Esophagus muscularis mucosa (tissue), 4 donors: ENCODE results near the gene DIDO1. TPM values are rescaled to one million over a fixed set of nuclear protein-coding genes. Genes with fewer than 3 reads are reported as not detected.

ENCODE experiments used
- DNase-seq: peaks from one replicate; pipeline ENCODE4 v3.0.0-alpha.2; 2017; ENCODE audit errors: extremely low spot score
- H3K27ac ChIP-seq, 4 donors: fragments of 200-600 bp; sonication (generic); replicated peaks in 1 of 4; 1 replicate in 3 of 4; 2 replicates in 1 of 4; pipeline ENCODE4 v1.5.1; 2016 to 2019; ENCODE audit warnings: mild to moderate bottlenecking in 1 of 4
- H3K27me3 ChIP-seq, 4 donors: fragments of 200-600 bp; sonication (generic); one replicate each; pipeline versions ENCODE4 v1.5.1 to v1.6.0; 2016 to 2019
- H3K36me3 ChIP-seq, 4 donors: fragments of 200-600 bp; sonication (generic); one replicate each; pipeline ENCODE4 v1.5.1; 2016 to 2019
- H3K4me1 ChIP-seq, 4 donors: fragments of 200-600 bp; sonication (generic); one replicate each; pipeline ENCODE4 v1.5.1; 2016 to 2019
- H3K4me3 ChIP-seq, 4 donors: fragments of 200-600 bp; sonication (generic); 1 replicate in 2 of 4; 2 replicates in 2 of 4; pipeline ENCODE4 v1.5.1; 2016 to 2019; ENCODE audit warnings: mild to moderate bottlenecking in 4 of 4, moderate library complexity in 1 of 4
- H3K9me3 ChIP-seq, 4 donors: fragments of 200-600 bp; sonication (generic); 1 replicate in 3 of 4; 2 replicates in 1 of 4; pipeline ENCODE4 v1.5.1; 2016 to 2019
- EP300 ChIP-seq: sonication (generic); formaldehyde crosslinking; IDR thresholded peaks from one replicate; pipeline ENCODE4 v1.6.1; 2017; ENCODE audit warnings: antibody characterized with exemption
- POLR2A ChIP-seq: fragments of 450-650 bp; IDR thresholded peaks from one replicate; pipeline ENCODE4 v1.6.1; 2017; ENCODE audit warnings: antibody characterized with exemption, moderate library complexity, mild to moderate bottlenecking, low read depth
- POLR2AphosphoS5 ChIP-seq, 2 donors: sonication (generic); formaldehyde crosslinking; IDR thresholded peaks; one replicate each; pipeline ENCODE4 v1.6.1; 2017; ENCODE audit warnings: antibody characterized with exemption in 2 of 2
- WGBS: methylation state at CpG from one replicate; pipeline ENCODE4 v1.1.5; 2018; 5-methylcytosine and 5-hydroxymethylcytosine counted together
- intact Hi-C: fragments of 100-400 bp; cut with DNase I; formaldehyde crosslinking; loops from one replicate; pipeline ENCODE4 v1.15.1; 2023
- total RNA-seq, 4 donors: library from RNA; depleted of rRNA; stranded (reverse); fragments of >200 nt; gene quantifications; one replicate each; pipeline versions ENCODE4 v1.1.0 to v1.2.1, GENCODE V29; 2016
- TF ChIP-seq, protein P1 (sequence below), 3 experiments: fragments of 200-600 bp in 2 of 3; fragments of 450-650 bp in 1 of 3; sonication (generic) in 2 of 3; IDR thresholded peaks; one replicate each; pipeline ENCODE4 v1.5.1; 2017 to 2019; ENCODE audit warnings: antibody characterized with exemption in 3 of 3, mild to moderate bottlenecking in 2 of 3, moderate library complexity in 1 of 3

DIDO1 gene
- total RNA-seq, 4 donors from 2014 or later: 48.9 to 61.6 (median 55.7) TPM

DNA sequence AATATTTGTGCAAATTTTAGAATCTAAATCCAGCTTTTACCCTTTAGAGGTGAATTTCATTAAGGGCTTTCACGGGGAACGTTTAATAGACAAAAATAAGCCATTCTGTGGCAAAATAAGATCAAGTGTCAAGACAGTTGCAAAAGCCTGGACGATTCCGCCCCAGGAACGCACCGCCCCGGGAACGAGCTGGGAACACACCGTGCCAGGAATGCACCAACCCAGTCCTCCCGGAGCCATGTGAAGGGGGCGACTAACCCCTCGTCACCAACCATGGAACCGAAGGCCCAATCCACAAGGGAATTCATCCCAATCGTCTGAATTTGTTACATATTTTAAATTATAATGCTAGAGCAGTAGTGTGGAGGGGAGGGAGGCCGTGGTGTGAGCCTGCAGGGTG lies 43.9 kb downstream of the DIDO1 start:
- Histone ChIP-seq H3K36me3 (peaks cover 13 to 49% (median 38%) of the 10 kb centered on the region in 4 donors), H3K4me3 (no peak overlapping the region)

DNA sequence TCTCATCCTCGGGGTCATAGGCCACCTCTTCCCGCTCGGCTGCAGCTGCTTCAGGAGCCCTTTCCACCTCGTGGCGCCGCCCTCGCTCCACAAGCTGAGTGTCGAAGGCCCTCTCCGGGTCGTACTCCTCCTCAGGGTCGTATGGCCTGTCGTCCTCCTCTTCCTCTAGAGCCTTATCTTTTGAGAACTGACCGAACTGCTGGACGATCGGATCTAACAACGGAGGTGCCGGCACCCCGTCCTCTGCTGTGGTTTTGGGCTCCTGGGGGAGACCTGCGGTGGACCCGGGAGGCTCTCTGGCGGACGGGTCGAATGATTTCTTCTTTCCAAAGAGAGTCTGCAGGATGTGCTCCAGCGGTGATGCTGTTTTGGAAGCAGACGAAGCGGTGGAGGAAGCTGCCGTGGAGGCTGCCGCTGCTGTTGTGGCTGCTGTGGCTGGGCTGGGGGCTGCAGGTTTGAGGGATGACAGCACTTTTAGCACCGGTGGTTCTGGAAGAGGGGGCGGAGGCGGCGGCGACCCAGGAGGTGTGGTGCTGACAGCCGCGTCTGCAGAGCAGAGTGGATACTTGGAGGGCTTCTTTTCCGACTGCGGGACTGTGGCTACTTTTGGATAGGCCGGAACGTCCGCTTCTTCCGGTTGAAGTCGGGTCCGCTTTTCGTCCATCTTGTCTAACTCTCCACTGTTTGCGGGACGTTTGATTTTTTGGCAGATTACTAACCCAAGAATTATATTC lies 44.5 kb downstream of the DIDO1 start:
- Histone ChIP-seq H3K27ac (no peak overlapping the region), H3K4me1 (peaks cover 7 to 13% (median 9%) of the 10 kb centered on the region in 4 donors), H3K36me3 (peaks cover 13 to 44% (median 35%) of the 10 kb centered on the region in 4 donors), H3K4me3 (no peak overlapping the region), H3K9me3 (no peaks in the 10 kb centered on the region), H3K27me3 (no peaks in the 10 kb centered on the region)
- intact Hi-C loops: no loop called here
- WGBS: 93% methylated on average over 38 of the region's 46 CpGs
- TF ChIP-seq EP300 (no peak), POLR2A (no peak), POLR2AphosphoS5 (IDR thresholded peaks at IDR 0.05) (no peak)
- TF ChIP-seq, protein P1, sequence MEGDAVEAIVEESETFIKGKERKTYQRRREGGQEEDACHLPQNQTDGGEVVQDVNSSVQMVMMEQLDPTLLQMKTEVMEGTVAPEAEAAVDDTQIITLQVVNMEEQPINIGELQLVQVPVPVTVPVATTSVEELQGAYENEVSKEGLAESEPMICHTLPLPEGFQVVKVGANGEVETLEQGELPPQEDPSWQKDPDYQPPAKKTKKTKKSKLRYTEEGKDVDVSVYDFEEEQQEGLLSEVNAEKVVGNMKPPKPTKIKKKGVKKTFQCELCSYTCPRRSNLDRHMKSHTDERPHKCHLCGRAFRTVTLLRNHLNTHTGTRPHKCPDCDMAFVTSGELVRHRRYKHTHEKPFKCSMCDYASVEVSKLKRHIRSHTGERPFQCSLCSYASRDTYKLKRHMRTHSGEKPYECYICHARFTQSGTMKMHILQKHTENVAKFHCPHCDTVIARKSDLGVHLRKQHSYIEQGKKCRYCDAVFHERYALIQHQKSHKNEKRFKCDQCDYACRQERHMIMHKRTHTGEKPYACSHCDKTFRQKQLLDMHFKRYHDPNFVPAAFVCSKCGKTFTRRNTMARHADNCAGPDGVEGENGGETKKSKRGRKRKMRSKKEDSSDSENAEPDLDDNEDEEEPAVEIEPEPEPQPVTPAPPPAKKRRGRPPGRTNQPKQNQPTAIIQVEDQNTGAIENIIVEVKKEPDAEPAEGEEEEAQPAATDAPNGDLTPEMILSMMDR (IDR thresholded peaks at IDR 0.05): no peak
- no peak for DNase-seq

More for the DNA sequence above, 43.9 kb downstream of the DIDO1 start:
- intact Hi-C loops: no loop called here
- Histone ChIP-seq H3K27me3 (no peaks in the 10 kb centered on the region), H3K27ac (no peak overlapping the region), H3K9me3 (no peaks in the 10 kb centered on the region), H3K4me1 (peaks cover 2 to 12% (median 9%) of the 10 kb centered on the region in 4 donors)
- TF ChIP-seq POLR2A (no peak), POLR2AphosphoS5 (IDR thresholded peaks at IDR 0.05) (no peak), EP300 (no peak)
- TF ChIP-seq, protein P1 (IDR thresholded peaks at IDR 0.05): no peak
- DNase-seq: no peak
- 93% methylated on average over 15 of the region's 15 CpGs for WGBS

DNA sequence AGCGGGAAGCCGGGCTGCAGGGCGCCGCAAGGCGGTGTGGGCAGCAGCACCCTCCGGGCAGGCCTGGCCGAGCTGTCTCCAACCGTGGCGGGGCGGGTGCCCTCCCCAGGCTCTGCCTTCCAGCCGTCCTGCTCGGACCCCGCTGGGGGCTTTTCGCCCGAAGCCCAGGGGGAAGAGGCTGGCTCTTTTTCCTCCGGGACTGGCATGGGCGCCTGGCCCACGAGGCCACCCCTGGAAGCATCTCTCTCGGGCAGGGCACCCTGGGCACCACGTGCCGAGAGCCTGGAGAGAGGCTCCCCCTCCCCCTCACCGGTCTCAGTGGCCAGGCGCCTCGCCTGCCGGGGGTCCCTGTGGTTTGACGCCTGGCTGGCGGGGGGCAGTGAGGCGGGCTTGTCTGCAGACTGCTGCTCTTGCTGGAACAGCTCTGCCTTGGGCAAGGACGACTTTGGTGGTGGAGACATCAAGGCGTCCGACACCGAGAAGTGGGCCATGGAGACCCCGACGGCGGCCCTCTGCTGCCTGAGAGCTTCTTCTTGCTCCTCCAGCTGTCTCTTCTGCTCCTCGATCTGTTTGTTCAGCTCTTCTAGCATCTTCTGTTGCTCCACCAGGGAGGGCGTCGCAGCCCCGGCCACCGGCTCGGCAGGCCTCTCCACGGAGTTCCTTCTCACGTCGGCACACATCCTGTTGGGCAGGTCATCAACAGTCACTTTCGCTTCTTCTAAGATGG lies 45.2 kb downstream of the DIDO1 start:
- intact Hi-C loops: no loop called here
- WGBS: 88% methylated on average over 20 of the region's 45 CpGs
- H3K36me3 ChIP-seq: peaks cover 13 to 37% (median 30%) of the 10 kb centered on the region in 4 donors
- no peak for DNase-seq
- no peak overlapping the region for H3K4me3 ChIP-seq
- H3K9me3 ChIP-seq: no peaks in the 10 kb centered on the region
- H3K4me1 ChIP-seq: peaks cover 14 to 16% (median 15%) of the 10 kb centered on the region in 4 donors
- TF ChIP-seq, protein P1 (IDR thresholded peaks at IDR 0.05): no peak
- no peak for TF ChIP-seq POLR2AphosphoS5 (IDR thresholded peaks at IDR 0.05)
- no peak for TF ChIP-seq EP300
- TF ChIP-seq POLR2A: no peak
- H3K27ac ChIP-seq: no peak overlapping the region
- H3K27me3 ChIP-seq: no peaks in the 10 kb centered on the region

DNA sequence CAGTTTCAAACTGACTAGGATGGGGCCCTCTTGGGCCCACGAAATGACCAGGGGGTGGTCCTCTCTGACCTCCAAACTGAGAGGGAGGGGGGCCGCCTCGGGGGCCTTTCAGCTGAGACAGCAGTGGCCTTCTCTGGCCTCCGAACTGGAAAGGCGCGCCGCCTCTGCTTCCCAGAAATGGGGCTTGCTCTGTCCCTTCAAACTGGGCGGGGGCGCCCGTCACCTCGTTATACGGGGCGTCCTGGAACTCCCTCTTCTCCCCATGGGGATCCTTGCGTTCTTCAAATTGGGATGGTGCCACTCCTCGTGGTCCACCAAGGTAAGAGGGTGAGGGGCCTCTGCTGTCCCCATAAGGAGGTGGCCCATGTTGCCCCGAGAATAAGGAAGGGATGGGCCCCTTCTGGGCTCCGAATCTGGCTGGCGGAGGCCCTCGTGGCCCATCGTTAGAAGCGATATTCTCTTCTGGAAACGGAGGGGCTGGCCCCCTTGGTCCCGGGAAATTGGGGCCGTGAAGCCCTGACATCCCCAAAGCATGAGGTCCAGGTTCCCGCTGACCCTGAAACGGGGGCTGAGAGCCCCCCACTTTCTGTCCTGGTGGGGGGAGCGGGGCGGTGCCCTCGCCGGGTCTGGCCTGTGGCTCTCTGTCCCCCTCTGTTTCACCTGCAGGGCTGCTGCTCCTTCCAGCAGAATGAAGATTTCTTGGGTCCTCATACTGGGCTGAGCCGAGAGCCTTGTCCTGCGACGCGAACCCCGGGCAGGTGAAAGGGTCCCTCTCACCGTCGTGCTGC lies 46.0 kb downstream of the DIDO1 start:
- 96% methylated on average over 26 of the region's 37 CpGs for WGBS
- DNase-seq: no peak
- H3K27me3 ChIP-seq: no peaks in the 10 kb centered on the region

More for the DNA sequence above, 46.0 kb downstream of the DIDO1 start:
- Histone ChIP-seq H3K4me1 (peaks cover 22 to 24% (median 22%) of the 10 kb centered on the region in 4 donors), H3K27ac (no peak overlapping the region), H3K36me3 (peaks cover 13 to 33% (median 28%) of the 10 kb centered on the region in 4 donors), H3K4me3 (no peak overlapping the region), H3K9me3 (no peaks in the 10 kb centered on the region)
- TF ChIP-seq, protein P1 (IDR thresholded peaks at IDR 0.05): no peak
- TF ChIP-seq EP300 (no peak), POLR2A (no peak), POLR2AphosphoS5 (IDR thresholded peaks at IDR 0.05) (no peak)
- intact Hi-C loops: no loop called here
